NCI-H2227 treated with DMSO at 0.1 percent for 48 hours (cell line): Measurements from ENCODE around the gene TADA2A.

Experiments
- DNase-seq: peaks from one replicate; lab custom pipeline; 2025; lab: John Stamatoyannopoulos, UW

Gene TADA2A

DNA sequence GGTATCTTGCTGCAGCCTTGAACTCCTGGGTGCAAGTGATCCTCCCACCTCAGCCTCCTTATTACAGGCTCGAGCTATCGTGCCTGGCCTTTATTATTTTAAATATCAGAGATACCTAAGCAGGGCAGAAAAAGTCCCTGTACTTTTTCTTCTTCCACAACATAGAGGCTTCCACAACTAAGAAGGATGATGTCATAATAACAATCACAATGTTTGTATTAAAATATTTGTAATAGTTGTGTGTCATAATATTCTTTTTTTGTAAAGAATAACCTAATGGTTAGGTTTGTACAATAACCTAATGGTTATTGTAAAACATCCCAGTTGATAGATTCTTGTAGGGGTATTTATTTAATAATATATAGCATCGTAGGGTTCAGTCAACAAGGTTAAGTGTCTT lies 56.4 kb downstream of the TADA2A start:
- no peak for DNase-seq

DNA sequence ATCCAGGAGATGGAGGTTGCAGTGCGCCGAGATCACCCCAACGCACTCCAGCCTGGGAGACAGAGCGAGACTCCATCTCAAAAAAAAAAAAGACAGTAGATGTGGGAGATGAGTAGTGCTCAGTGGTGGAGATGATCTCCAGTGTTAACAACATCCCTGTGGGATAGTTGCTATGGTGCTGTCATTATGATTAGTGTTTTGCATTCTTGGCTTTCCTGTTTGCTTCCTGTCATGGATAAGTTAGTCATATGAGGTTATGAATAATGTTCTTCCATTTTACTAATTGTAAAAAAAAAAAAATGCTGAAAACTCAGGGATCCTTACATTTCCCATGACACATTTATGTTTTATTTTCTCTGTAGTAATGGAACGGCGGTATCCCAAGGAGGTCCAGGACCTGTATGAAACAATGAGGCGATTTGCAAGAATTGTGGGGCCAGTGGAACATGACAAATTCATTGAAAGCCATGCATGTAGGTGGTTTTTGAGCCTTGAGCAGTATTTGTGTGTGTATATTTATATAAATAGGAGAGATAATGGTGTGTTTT lies 58.5 kb downstream of the TADA2A start:
- no peak for DNase-seq

GRCh38 chr17:37466471-37466870 lies 59.8 kb downstream of the TADA2A start:
- DNase-seq: no peak

DNA sequence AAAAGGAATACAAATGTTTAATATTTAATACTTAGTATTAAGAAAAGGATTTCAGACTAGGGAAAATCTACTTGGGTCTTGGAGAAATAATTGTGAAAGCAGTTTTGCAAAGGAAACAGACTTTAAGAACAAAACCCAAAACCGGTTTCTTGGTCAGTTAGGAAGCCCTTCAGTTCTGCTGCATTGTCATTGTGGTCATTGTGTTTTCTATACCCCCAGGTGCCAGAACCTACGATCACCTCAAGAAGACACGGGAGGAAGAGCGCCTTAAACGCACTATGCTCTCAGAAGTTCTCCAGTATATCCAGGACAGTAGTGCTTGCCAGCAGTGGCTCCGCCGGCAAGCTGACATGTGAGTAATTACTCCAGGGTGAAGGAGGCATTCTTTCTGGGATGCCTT lies 63.5 kb downstream of the TADA2A start:
- DNase-seq: no peak

DNA sequence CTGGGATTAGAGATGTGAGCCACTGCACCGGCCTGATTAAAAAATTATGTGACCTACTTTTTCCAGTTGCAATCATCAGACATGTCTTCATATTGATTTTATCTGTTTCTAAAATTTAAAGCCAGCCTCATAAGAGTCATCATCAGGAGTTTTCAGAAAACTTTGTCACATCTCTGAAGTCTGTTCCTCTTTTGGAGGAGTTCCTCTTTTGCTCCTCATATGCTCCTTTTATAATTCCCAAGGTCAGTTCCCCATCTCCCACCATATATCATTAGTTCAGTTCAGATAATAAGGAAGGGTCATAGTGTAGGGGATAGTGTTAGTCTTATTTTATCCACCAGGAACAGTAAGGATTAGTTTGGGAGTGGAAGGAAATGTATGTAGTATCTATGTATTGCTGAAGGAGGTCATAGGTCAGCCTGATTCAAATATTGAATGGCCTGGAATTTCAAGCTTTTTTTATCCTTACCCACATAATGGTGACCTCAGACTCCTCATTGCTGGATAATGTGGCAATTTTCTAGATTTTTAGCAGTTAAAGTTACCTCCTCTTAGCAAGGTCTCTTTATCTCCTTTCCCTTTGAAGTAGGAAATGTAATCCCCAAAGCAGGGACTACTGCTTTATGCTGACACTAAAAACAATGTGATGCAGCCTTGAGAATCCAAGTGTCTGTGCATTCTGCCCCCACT lies 69.2 kb downstream of the TADA2A start:
- no peak for DNase-seq

DNA sequence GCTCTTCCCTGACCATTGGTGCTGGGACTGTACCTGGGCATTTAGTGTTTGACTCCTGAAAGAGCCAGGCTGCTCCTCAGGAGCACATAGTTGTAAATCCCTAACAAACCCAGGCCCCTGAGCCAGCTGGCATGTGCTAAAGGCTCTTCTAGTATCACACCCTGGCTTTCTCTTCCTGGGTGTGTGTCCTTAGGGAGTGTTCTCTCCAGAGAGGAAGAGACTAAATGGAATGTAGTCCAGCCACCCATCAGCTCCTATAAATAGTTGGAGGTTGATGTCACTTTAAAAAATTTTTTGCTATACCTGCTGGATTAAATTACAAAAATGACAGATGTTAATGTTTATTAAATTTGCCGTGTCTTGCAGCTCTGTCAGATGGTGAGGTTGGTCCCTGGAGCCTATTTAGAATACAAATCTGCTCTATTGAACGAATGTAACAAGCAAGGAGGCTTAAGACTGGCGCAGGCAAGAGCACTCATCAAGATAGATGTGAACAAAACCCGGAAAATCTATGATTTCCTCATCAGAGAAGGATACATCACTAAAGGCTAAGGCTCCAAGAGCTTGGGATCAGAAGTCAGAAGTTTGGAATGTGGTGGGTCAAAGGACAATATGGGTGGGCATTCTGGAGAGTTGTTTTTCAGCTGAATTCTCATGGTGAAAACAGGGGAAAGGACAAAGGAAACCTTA lies 69.9 kb downstream of the TADA2A start:
- DNase-seq: no peak

GRCh38 chr17:37478187-37478586 lies 71.5 kb downstream of the TADA2A start:
- DNase-seq: no peak

GRCh38 chr17:37479025-37479424 lies 72.3 kb downstream of the TADA2A start:
- DNase-seq: no peak

DNA sequence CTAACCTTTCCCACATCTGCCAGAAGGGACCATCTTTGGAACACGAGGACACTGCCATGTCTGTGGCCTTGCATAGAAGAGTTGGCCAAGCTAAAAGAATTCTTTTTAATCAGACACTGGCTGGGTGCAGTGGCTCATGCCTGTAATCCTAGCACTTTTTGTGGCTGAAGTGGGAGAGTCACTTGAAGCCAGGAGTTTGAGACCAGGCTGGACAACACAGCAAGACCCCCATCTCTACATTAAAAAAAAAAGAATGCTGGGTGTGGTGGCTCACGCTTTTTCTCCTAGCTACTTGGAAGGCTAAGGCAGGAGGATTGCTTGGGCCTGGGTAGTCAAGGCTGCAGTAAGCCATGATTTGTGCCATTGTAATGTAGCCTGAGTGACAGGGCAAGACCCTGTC lies 73.7 kb downstream of the TADA2A start:
- no peak for DNase-seq

GRCh38 chr17:37481001-37481665 lies 74.4 kb downstream of the TADA2A start:
- no peak for DNase-seq

- DNase-seq: peak; percentile 41
Observed at GRCh38 chr17:37483311-37484039, 76.8 kb downstream of the TADA2A start.

DNA sequence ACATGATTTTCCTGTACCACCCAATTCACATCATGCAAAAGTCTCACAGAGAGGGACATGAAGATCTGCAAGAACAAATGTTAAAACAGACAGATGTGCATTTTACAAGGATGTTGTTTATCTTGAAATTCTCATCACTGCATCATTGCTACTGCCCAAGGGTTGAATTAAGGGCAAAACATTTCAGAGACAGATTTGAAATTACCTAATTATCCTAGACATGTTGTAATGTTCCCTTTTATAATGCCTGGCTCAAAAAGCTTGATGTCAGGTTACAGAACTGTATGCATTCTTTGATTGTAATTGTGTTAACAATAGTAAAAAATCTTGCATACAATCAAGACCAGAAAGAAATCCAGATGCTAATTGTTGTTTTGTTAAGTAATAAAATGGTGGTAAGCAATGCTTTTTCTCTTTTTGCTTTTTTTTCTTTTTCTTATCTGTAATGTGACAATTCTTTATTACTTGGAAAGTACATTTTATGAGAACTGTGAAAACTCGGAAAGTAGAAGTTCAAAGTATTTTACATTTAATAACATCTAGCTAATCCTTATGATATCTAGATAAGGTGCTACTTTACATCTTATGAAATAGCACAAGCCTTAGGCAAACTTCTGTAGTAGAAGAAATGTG lies 79.4 kb downstream of the TADA2A start:
- no peak for DNase-seq

GRCh38 chr17:37488009-37488604 lies 81.4 kb downstream of the TADA2A start:
- DNase-seq: peak; percentile 42

DNA sequence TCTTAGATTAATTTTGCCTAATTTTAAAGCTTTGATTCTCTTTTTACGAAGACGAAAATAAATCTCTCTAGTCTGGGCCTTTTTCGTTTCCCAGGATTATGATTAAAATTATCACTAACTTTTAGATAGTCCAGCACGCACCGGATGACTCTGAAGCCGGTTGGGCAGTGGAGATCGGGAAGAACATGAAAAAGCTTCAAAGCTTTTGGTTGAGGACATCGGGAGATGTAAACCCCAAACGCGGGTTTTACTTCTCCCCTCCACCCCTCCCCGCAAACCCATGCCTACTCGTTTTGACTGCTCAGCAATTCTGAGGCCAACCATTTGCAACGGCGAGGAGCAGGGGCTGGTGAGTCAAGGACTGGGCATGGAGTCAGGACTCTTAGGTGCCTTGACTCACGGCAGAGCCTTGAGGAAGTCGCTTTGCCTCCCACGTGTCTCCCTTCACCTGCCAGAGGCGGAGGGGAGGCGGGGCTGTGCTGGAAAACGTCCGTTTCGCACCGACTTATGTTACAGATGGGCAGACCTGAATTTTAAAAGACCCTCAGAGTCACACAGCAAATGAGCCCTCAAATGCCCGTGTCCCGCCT lies 82.0 kb downstream of the TADA2A start:
- DNase-seq: no peak

GRCh38 chr17:37489197-37490001 lies 82.7 kb downstream of the TADA2A start, which contains the start of gene DUSP14:
Gene DUSP14 (plus strand): TSS chr17:37489891. CDS start chr17:37512273, 22,382 bp downstream.
- peak; percentile 81 for DNase-seq

DNA sequence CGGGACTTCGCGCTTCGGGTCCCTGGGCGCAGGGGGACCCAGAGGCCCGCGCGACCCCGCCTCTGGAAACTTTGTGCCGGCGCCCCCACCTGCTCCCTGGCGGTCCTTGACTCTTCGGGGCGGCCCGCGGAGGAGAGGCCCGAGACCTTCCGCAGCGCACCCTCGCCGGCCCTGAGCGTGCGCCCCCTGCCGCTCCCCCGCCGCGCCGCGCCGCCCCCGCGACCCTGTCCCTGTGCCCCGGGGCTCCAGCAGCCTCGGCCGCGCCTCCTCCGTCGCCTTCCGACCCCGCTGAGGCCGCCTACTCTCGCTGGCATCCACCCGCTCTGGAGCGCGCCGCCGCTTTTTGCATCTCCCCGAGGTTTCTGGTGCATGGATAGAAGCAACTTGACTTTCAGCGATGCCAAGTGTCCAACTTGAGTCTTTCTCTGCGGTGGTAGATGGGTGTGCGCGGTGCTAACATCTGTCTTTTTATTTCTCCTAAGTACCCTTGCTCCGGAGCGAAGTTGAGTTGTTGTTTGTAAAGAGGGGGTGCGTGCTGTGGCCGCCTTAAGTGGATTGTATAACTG lies 83.4 kb downstream of the TADA2A start:
- DNase-seq: no peak

GRCh38 chr17:37490638-37491614 lies 84.2 kb downstream of the TADA2A start:
- DNase-seq: no peak

GRCh38 chr17:37492167-37492566 lies 85.5 kb downstream of the TADA2A start:
- DNase-seq: no peak
